ENCODE data around the gene VSIG8. TPM values are rescaled to one million over a fixed set of nuclear protein-coding genes. Genes with fewer than 3 reads are reported as not detected.

Gene VSIG8
- total RNA-seq, 1 experiment from 2014 or later: not detected

DNA sequence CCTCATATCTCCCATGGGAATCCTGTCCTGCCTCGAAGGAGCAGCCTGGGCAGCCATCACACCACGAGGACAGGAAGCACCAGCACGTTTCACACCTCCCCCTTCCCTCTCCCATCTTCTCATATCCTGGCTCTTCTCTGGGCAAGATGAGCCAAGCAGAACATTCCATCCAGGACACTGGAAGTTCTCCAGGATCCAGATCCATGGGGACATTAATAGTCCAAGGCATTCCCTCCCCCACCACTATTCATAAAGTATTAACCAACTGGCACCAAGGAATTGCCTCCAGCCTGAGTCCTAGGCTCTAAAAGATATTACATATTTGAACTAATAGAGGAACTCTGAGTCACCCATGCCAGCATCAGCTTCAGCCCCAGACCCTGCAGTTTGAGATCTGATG, 27.1 kb downstream of the VSIG8 start:
- CTCF ChIA-PET: interaction anchor here (1.3 kb wide), 1 partner anchor 57 kb away, joined by 3 read pairs; no protein-coding TSS in a partner anchor
- TF ChIP-seq, protein P1, sequence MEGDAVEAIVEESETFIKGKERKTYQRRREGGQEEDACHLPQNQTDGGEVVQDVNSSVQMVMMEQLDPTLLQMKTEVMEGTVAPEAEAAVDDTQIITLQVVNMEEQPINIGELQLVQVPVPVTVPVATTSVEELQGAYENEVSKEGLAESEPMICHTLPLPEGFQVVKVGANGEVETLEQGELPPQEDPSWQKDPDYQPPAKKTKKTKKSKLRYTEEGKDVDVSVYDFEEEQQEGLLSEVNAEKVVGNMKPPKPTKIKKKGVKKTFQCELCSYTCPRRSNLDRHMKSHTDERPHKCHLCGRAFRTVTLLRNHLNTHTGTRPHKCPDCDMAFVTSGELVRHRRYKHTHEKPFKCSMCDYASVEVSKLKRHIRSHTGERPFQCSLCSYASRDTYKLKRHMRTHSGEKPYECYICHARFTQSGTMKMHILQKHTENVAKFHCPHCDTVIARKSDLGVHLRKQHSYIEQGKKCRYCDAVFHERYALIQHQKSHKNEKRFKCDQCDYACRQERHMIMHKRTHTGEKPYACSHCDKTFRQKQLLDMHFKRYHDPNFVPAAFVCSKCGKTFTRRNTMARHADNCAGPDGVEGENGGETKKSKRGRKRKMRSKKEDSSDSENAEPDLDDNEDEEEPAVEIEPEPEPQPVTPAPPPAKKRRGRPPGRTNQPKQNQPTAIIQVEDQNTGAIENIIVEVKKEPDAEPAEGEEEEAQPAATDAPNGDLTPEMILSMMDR (IDR thresholded peaks at IDR 0.05; ENCODE audit: insufficient read depth in 1 of 2, low read depth in 1 of 2, low read length in 1 of 2, severe bottlenecking in 1 of 2, unreplicated experiment in 1 of 2): no peak

DNA sequence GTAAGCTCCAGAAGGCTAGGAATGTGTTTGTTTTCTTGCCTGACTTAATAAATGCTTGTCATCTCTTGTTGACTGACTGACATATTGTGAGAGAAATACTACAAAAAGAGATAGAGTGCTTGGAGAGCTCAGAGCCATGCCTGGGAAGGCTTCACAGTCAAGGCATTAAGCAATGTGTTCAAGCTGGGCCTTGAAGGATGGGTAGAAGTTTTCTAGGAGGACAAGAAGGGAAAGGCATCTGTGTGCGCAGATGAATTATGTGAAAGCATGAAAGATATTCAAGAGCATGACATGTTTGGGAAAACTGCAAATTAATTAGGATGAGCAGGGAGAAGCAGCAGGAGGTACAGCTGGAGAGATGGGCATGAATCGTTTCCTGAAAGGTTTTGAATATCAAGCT, 30.1 kb downstream of the VSIG8 start:
- no peak overlapping the region for H3K27ac Mint-ChIP-seq (ENCODE audit: unreplicated experiment)
- H3K4me1 Mint-ChIP-seq (ENCODE audit: low read depth, unreplicated experiment): peaks cover 7% of the 10 kb centered on the region
- BruUV-seq (replicated peaks): no TSS peak
- no peak overlapping the region for H3K4me3 ChIP-seq (ENCODE audit: low read depth, low read length)
- ChIA-PET CTCF (interaction anchor here (1.1 kb wide), 1 partner anchor 61 kb away, joined by 3 read pairs; no protein-coding TSS in a partner anchor), POLR2A (no interaction called here)
- no peak overlapping the region for H3K4me3 Mint-ChIP-seq (ENCODE audit: unreplicated experiment)
- no peaks in the 10 kb centered on the region for H3K27me3 ChIP-seq (replicated peaks; ENCODE audit: control insufficient read depth, insufficient read depth, low read length)
- no peaks in the 10 kb centered on the region for H3K9me3 ChIP-seq
- intact Hi-C loops (cut with micrococcal nuclease; ENCODE audit: unreplicated experiment): no loop called here
- no peaks in the 10 kb centered on the region for H3K9me3 Mint-ChIP-seq (ENCODE audit: unreplicated experiment)
- TF ChIP-seq, protein P1 (IDR thresholded peaks at IDR 0.05; ENCODE audit: insufficient read depth in 1 of 2, low read depth in 1 of 2, low read length in 1 of 2, severe bottlenecking in 1 of 2, unreplicated experiment in 1 of 2): no peak
- no peaks in the 10 kb centered on the region for H3K36me3 Mint-ChIP-seq (ENCODE audit: insufficient read depth, unreplicated experiment)
- H3K27me3 Mint-ChIP-seq (ENCODE audit: insufficient read depth, unreplicated experiment): no peaks in the 10 kb centered on the region
- H3K36me3 ChIP-seq (ENCODE audit: control insufficient read depth, insufficient read depth, low read length): no peaks in the 10 kb centered on the region
- DNase-seq: no peak
- H3K4me1 ChIP-seq: no peaks in the 10 kb centered on the region

More for the DNA sequence above, 27.1 kb downstream of the VSIG8 start:
- Histone ChIP-seq H3K36me3 (ENCODE audit: control insufficient read depth, insufficient read depth, low read length) (no peaks in the 10 kb centered on the region), H3K27me3 (replicated peaks; ENCODE audit: control insufficient read depth, insufficient read depth, low read length) (no peaks in the 10 kb centered on the region), H3K4me3 (ENCODE audit: low read depth, low read length) (no peak overlapping the region), H3K9me3 (no peaks in the 10 kb centered on the region), H3K4me1 (no peaks in the 10 kb centered on the region)
- no peaks in the 10 kb centered on the region for H3K36me3 Mint-ChIP-seq (ENCODE audit: insufficient read depth, unreplicated experiment)
- H3K9me3 Mint-ChIP-seq (ENCODE audit: unreplicated experiment): no peaks in the 10 kb centered on the region
- POLR2A ChIA-PET: no interaction called here
- peaks cover 7% of the 10 kb centered on the region for H3K4me1 Mint-ChIP-seq (ENCODE audit: low read depth, unreplicated experiment)
- DNase-seq: no peak
- H3K27ac Mint-ChIP-seq (ENCODE audit: unreplicated experiment): no peak overlapping the region
- H3K27me3 Mint-ChIP-seq (ENCODE audit: insufficient read depth, unreplicated experiment): no peaks in the 10 kb centered on the region
- BruUV-seq (replicated peaks): no TSS peak
- intact Hi-C loops (cut with micrococcal nuclease; ENCODE audit: unreplicated experiment): loop anchor here (5.0 kb wide), 1 partner anchor 38 kb away; no protein-coding TSS in a partner anchor
- H3K4me3 Mint-ChIP-seq (ENCODE audit: unreplicated experiment): no peak overlapping the region

DNA sequence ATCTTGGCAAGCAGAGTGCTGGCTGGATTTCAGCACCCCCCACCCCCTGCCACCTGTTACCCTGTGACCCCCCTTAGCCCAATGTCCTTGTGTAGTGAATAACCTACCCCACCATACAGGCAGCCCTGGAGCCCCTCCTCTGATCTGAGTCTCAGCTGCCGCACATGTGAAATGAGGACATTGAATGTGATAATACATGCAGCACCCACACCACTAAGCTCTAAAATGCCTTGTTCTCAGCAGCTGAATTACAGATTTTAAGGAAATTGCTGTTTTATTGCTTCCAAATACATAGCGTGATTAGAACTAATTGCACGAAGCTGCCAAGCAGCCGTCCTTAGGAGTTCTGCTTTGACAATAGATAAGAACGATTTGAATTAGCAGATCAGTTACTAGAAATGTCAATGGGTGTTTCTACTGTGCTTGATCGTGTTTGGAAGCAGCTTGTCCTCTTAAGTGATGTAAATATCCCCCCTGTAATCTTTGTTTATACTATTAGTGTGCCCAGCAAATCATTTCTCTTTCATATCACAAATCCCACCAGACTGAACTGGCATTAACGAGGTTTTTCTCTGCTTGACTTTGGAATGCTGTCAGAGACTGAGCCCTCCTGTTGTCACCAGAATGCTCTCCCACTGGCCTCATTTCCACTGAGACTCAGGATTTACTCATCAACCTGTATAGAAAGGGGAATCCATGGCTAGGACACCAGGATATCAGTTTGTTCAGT, 30.9 kb downstream of the VSIG8 start:
- intact Hi-C loops (cut with micrococcal nuclease; ENCODE audit: unreplicated experiment): no loop called here
- no peak overlapping the region for H3K27ac Mint-ChIP-seq (ENCODE audit: unreplicated experiment)
- TF ChIP-seq, protein P1 (IDR thresholded peaks at IDR 0.05; ENCODE audit: insufficient read depth in 1 of 2, low read depth in 1 of 2, low read length in 1 of 2, severe bottlenecking in 1 of 2, unreplicated experiment in 1 of 2): no peak
- Histone ChIP-seq H3K36me3 (ENCODE audit: control insufficient read depth, insufficient read depth, low read length) (no peaks in the 10 kb centered on the region), H3K4me3 (ENCODE audit: low read depth, low read length) (no peak overlapping the region), H3K9me3 (no peaks in the 10 kb centered on the region), H3K4me1 (no peaks in the 10 kb centered on the region), H3K27me3 (replicated peaks; ENCODE audit: control insufficient read depth, insufficient read depth, low read length) (no peaks in the 10 kb centered on the region)
- no peak for DNase-seq
- H3K36me3 Mint-ChIP-seq (ENCODE audit: insufficient read depth, unreplicated experiment): no peaks in the 10 kb centered on the region
- CTCF ChIA-PET: interaction anchor here (1.1 kb wide), 1 partner anchor 62 kb away, joined by 3 read pairs; no protein-coding TSS in a partner anchor
- no peaks in the 10 kb centered on the region for H3K9me3 Mint-ChIP-seq (ENCODE audit: unreplicated experiment)
- POLR2A ChIA-PET: no interaction called here
- BruUV-seq (replicated peaks): no TSS peak
- H3K4me3 Mint-ChIP-seq (ENCODE audit: unreplicated experiment): no peak overlapping the region
- no peaks in the 10 kb centered on the region for H3K27me3 Mint-ChIP-seq (ENCODE audit: insufficient read depth, unreplicated experiment)
- H3K4me1 Mint-ChIP-seq (ENCODE audit: low read depth, unreplicated experiment): peaks cover 2% of the 10 kb centered on the region

Data from Caco-2 (cell line).